Endothelial cell of umbilical vein (primary cell): ENCODE measurements around the gene KRTAP5-1. TPM values are rescaled to one million over a fixed set of nuclear protein-coding genes. Genes with fewer than 3 reads are reported as not detected.

ENCODE experiments used
- BruUV-seq: library from RNA; stranded (reverse); fragments of 400-500 nt; replicated peaks from 2 replicates; lab custom pipeline; 2021; lab: Mats Ljungman, UMichigan
- CTCF ChIA-PET: fragments of 300-600, 350-600 bp; sonication (Branson Sonifier 250); formaldehyde crosslinking; loops from one replicate; lab custom pipeline; 2021; ENCODE audit warnings: antibody characterized with exemption, inconsistent platforms; lab: Charles Lee
- POLR2A ChIA-PET: fragments of 300-600, 350-600 bp; sonication (Branson Sonifier 250); formaldehyde crosslinking; loops from one replicate; lab custom pipeline; 2021; ENCODE audit warnings: antibody characterized with exemption, inconsistent platforms; lab: Charles Lee
- DNase-seq: peaks from one replicate; pipeline ENCODE4 v3.0.0-alpha.2; 2011; ENCODE audit warnings: low read depth, low spot score
- FAIRE-seq: peaks from 2 replicates; lab custom pipeline; 2011; peaks lifted over from hg19 to GRCh38; lab: Jason Lieb, UNC
- H2AFZ ChIP-seq: 2 replicates; pipeline ENCODE4 v1.6.0; 2012; ENCODE audit warnings: low read depth, low read length, control low read depth, inconsistent platforms
- H3K27ac ChIP-seq: 2 replicates; pipeline ENCODE4 v1.5.1; 2011; ENCODE audit warnings: low read depth, mild to moderate bottlenecking, control low read depth, low read length, moderate library complexity; ENCODE audit not compliant: insufficient read depth
- H3K27me3 ChIP-seq, 2 experiments: 2 replicates each; pipeline versions ENCODE4 v1.6.0 to v1.6.1; 2011; ENCODE audit warnings: low read length in 2 of 2, mixed read lengths in 1 of 2; ENCODE audit not compliant: control insufficient read depth in 2 of 2, insufficient read depth in 2 of 2
- H3K36me3 ChIP-seq, 2 experiments: 2 replicates in 1 of 2; 3 replicates in 1 of 2; pipeline ENCODE4 v1.5.1; 2011; ENCODE audit warnings: low read length in 2 of 2, mild to moderate bottlenecking in 1 of 2, moderate library complexity in 1 of 2; ENCODE audit not compliant: control insufficient read depth in 2 of 2, insufficient read depth in 2 of 2; ENCODE audit errors: extremely low read depth in 1 of 2
- H3K4me1 ChIP-seq: 3 replicates; pipeline ENCODE4 v1.5.1; 2011; ENCODE audit warnings: mild to moderate bottlenecking, low read length; ENCODE audit not compliant: control insufficient read depth, insufficient read depth; ENCODE audit errors: extremely low read depth
- H3K4me2 ChIP-seq: 2 replicates; pipeline ENCODE4 v1.6.1; 2011; ENCODE audit warnings: low read length, control low read depth, mixed read lengths; ENCODE audit not compliant: insufficient read depth
- H3K4me3 ChIP-seq, 3 experiments: fragments of 200-600 bp in 1 of 3; sonication (generic), shearing (Covaris generic) in 1 of 3; replicated peaks in 1 of 3; 2 replicates each; pipeline ENCODE4 v1.5.1; 2011 to 2016; ENCODE audit warnings: control low read depth in 3 of 3, low read length in 3 of 3, mild to moderate bottlenecking in 2 of 3, inconsistent platforms in 1 of 3, low read depth in 1 of 3, moderate library complexity in 1 of 3; ENCODE audit not compliant: insufficient read depth in 1 of 3
- H3K79me2 ChIP-seq: 2 replicates; pipeline ENCODE4 v1.6.0; 2012; ENCODE audit warnings: low read length, inconsistent platforms; ENCODE audit not compliant: control insufficient read depth, insufficient read depth
- H3K9ac ChIP-seq: replicated peaks from 2 replicates; pipeline ENCODE3; 2011; ENCODE audit warnings: low read length, control low read depth; ENCODE audit not compliant: insufficient read depth; ENCODE audit errors: extremely low read depth
- H3K9me1 ChIP-seq: replicated peaks from 3 replicates; pipeline ENCODE4 v1.6.0; 2011; ENCODE audit warnings: mild to moderate bottlenecking, low read length; ENCODE audit not compliant: control insufficient read depth, insufficient read depth; ENCODE audit errors: extremely low read depth
- H3K9me3 ChIP-seq: replicated peaks from 2 replicates; pipeline ENCODE4 v1.5.1; 2012; ENCODE audit warnings: low read length, inconsistent platforms; ENCODE audit not compliant: control insufficient read depth, insufficient read depth
- H4K20me1 ChIP-seq: replicated peaks from 2 replicates; pipeline ENCODE3; 2011; ENCODE audit warnings: mild to moderate bottlenecking, low read length; ENCODE audit not compliant: control insufficient read depth, insufficient read depth; ENCODE audit errors: extremely low read depth
- CTCF ChIP-seq, 2 donors: IDR thresholded peaks; 1 replicate in 1 of 2; 2 replicates in 1 of 2; pipeline ENCODE4 v1.5.1; 2011; ENCODE audit warnings: low read length in 2 of 2, mild to moderate bottlenecking in 2 of 2, moderate library complexity in 2 of 2, control low read depth in 1 of 2, inconsistent platforms in 1 of 2, low read depth in 1 of 2; ENCODE audit not compliant: insufficient read depth in 1 of 2; ENCODE audit errors: extremely low read depth in 1 of 2
- EZH2 ChIP-seq: IDR thresholded peaks from 2 replicates; pipeline ENCODE4 v1.6.1; 2012; ENCODE audit warnings: borderline replicate concordance, low read depth, mild to moderate bottlenecking, moderate library complexity, low read length, inconsistent platforms; ENCODE audit not compliant: severe bottlenecking
- FOS ChIP-seq: IDR thresholded peaks from 2 replicates; pipeline ENCODE4 v1.6.1; 2011; ENCODE audit warnings: mild to moderate bottlenecking, low read length, moderate library complexity, borderline replicate concordance; ENCODE audit not compliant: insufficient read depth
- GATA2 ChIP-seq: IDR thresholded peaks from 2 replicates; pipeline ENCODE4 v1.7.0; 2011; ENCODE audit warnings: low read depth, mild to moderate bottlenecking, moderate library complexity, mixed read lengths, low read length; ENCODE audit not compliant: insufficient read length, insufficient read depth
- JUN ChIP-seq: IDR thresholded peaks from 2 replicates; pipeline ENCODE4 v1.6.1; 2011; ENCODE audit warnings: borderline replicate concordance, low read depth; ENCODE audit not compliant: insufficient read length, insufficient read depth
- MAX ChIP-seq: IDR thresholded peaks from 2 replicates; pipeline ENCODE4 v1.6.1; 2011; ENCODE audit not compliant: insufficient read depth, insufficient read length
- MYC ChIP-seq: IDR thresholded peaks from one replicate; pipeline ENCODE4 v1.6.1; 2011; ENCODE audit warnings: mild to moderate bottlenecking, low read depth, low read length
- POLR2A ChIP-seq: IDR thresholded peaks from 2 replicates; pipeline ENCODE4 v1.6.1; 2012; ENCODE audit warnings: low read depth, mild to moderate bottlenecking, control low read depth, low read length
- POLR2AphosphoS5 ChIP-seq: IDR thresholded peaks from 2 replicates; pipeline ENCODE4 v1.6.1; 2012; ENCODE audit warnings: low read depth, mild to moderate bottlenecking, control low read depth, low read length, moderate library complexity; ENCODE audit not compliant: insufficient read depth
- dilution Hi-C: fragments of 300-500 bp; cut with MboI; formaldehyde crosslinking; loops from one replicate; pipeline ENCODE4 v1.15.0; 2019; ENCODE audit warnings: low sequenced_read_pairs; ENCODE audit not compliant: extremely low pct_ligation_motif_present
- intact Hi-C: fragments of 100-400 bp; cut with micrococcal nuclease; formaldehyde crosslinking; loops from one replicate; pipeline ENCODE4 v1.10.0; 2022
- polyA plus RNA-seq, 4 experiments: library from polyadenylated mRNA; depleted of rRNA in 3 of 4; stranded (reverse) in 3 of 4; unstranded in 1 of 4; fragments of >200 nt; gene quantifications; 2 replicates each; pipeline versions ENCODE4 v1.2.1 to v1.2.3, GENCODE V29; 2011 to 2012; ENCODE audit warnings: missing spikeins in 1 of 4
- total RNA-seq: library from RNA; stranded (reverse); gene quantifications from 2 replicates; pipeline ENCODE4 v1.2.3, GENCODE V29; 2021

Gene KRTAP5-1
- total and polyA plus RNA-seq, 2 donors (not counting 3 experiments of a cell fraction or from before 2014, with no cell fraction given), result not detected

GRCh38 chr11:1619449-1619848, 34.4 kb upstream of the KRTAP5-1 start:
- TF ChIP-seq MAX, result no peak
- TF ChIP-seq MYC, result no peak
- no peak for TF ChIP-seq POLR2A
- TF ChIP-seq POLR2AphosphoS5, result no peak
- no peak for TF ChIP-seq JUN
- TF ChIP-seq FOS, result no peak
- TF ChIP-seq GATA2, result no peak
- dilution Hi-C loops, result no loop called here

GRCh38 chr11:1618231-1618630, 33.1 kb upstream of the KRTAP5-1 start:
- dilution Hi-C loops, result no loop called here
- Histone ChIP-seq H3K9me1 (no peaks in the 10 kb centered on the region), H4K20me1 (no peaks in the 10 kb centered on the region), H3K9me3 (no peaks in the 10 kb centered on the region), H3K4me2 (no peak overlapping the region), H3K4me1 (no peaks in the 10 kb centered on the region), H3K4me3 (no peak overlapping the region), H2AFZ (no peak overlapping the region), H3K27ac (no peak overlapping the region), H3K27me3 (peaks cover 2 to 4% of the 10 kb centered on the region in 2 experiments), H3K36me3 (no peaks in the 10 kb centered on the region), H3K9ac (no peak overlapping the region), H3K79me2 (no peaks in the 10 kb centered on the region)
- CTCF ChIA-PET, result interaction anchor here (1.4 to 3.5 kb wide), 3 partner anchors 23 to 71 kb away, joined by 3 to 24 read pairs (median 5); no protein-coding TSS in a partner anchor
- TF ChIP-seq MAX (no peak), GATA2 (no peak), JUN (no peak), CTCF (IDR thresholded peaks at IDR 0.05; ENCODE audit: extremely low read depth in 1 of 2, insufficient read depth in 1 of 2, low read depth in 1 of 2, low read length in 2 of 2) (no peak), POLR2A (no peak), POLR2AphosphoS5 (no peak), EZH2 (no peak), MYC (no peak), FOS (no peak)
- POLR2A ChIA-PET, result no interaction called here
- FAIRE-seq (no peak), DNase-seq (no peak)
- BruUV-seq, result no TSS peak
- intact Hi-C loops, result no loop called here

More at GRCh38 chr11:1619449-1619848, 34.4 kb upstream of the KRTAP5-1 start:
- Histone ChIP-seq H3K4me2 (no peak overlapping the region), H3K9me3 (no peaks in the 10 kb centered on the region), H4K20me1 (no peaks in the 10 kb centered on the region), H3K27ac (no peak overlapping the region), H3K79me2 (no peaks in the 10 kb centered on the region), H3K9ac (no peak overlapping the region), H3K36me3 (no peaks in the 10 kb centered on the region), H2AFZ (no peak overlapping the region), H3K27me3 (peaks cover 2 to 4% of the 10 kb centered on the region in 2 experiments), H3K4me3 (no peak overlapping the region), H3K4me1 (no peaks in the 10 kb centered on the region), H3K9me1 (no peaks in the 10 kb centered on the region)
- intact Hi-C loops, result loop anchor here (1.0 kb wide), 1 partner anchor 19 kb away; no protein-coding TSS in a partner anchor
- CTCF ChIA-PET, result interaction anchor here (1.6 to 3.5 kb wide), 2 partner anchors 24 to 33 kb away, joined by 3 to 24 read pairs; no protein-coding TSS in a partner anchor
- no peak for FAIRE-seq
- POLR2A ChIA-PET, result no interaction called here
- BruUV-seq, result no TSS peak
- no peak for DNase-seq
